AG10803 (cell line): ENCODE results near the gene UBR4.

Experiments
- DNase-seq: peaks from one replicate; pipeline ENCODE4 v3.0.0; 2010; ENCODE audit warnings: low read depth
- H3K4me3 ChIP-seq: 2 replicates; pipeline ENCODE4 v1.5.1; 2011; ENCODE audit warnings: mild to moderate bottlenecking, low read length, control low read depth
- TF ChIP-seq, protein P1 (sequence below): conservative IDR thresholded peaks from 2 replicates; pipeline ENCODE4 v1.5.1; 2011; ENCODE audit warnings: mild to moderate bottlenecking, low read length, control low read depth, inconsistent platforms

Gene UBR4

GRCh38 chr1:19096036-19096833 is 113.8 kb downstream of the UBR4 start:
- TF ChIP-seq, protein P1, sequence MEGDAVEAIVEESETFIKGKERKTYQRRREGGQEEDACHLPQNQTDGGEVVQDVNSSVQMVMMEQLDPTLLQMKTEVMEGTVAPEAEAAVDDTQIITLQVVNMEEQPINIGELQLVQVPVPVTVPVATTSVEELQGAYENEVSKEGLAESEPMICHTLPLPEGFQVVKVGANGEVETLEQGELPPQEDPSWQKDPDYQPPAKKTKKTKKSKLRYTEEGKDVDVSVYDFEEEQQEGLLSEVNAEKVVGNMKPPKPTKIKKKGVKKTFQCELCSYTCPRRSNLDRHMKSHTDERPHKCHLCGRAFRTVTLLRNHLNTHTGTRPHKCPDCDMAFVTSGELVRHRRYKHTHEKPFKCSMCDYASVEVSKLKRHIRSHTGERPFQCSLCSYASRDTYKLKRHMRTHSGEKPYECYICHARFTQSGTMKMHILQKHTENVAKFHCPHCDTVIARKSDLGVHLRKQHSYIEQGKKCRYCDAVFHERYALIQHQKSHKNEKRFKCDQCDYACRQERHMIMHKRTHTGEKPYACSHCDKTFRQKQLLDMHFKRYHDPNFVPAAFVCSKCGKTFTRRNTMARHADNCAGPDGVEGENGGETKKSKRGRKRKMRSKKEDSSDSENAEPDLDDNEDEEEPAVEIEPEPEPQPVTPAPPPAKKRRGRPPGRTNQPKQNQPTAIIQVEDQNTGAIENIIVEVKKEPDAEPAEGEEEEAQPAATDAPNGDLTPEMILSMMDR: peak; percentile 50
- H3K4me3 ChIP-seq: no peak overlapping the region
- peak; percentile 9 for DNase-seq

- no peak overlapping the region for H3K4me3 ChIP-seq
- DNase-seq: no peak
- TF ChIP-seq, protein P1: no peak
Measured at GRCh38 chr1:19091196-19091953, 118.7 kb downstream of the UBR4 start.

- TF ChIP-seq, protein P1: no peak
- no peak for DNase-seq
- no peak overlapping the region for H3K4me3 ChIP-seq
Measured at GRCh38 chr1:19089524-19089923, 120.5 kb downstream of the UBR4 start.

DNA sequence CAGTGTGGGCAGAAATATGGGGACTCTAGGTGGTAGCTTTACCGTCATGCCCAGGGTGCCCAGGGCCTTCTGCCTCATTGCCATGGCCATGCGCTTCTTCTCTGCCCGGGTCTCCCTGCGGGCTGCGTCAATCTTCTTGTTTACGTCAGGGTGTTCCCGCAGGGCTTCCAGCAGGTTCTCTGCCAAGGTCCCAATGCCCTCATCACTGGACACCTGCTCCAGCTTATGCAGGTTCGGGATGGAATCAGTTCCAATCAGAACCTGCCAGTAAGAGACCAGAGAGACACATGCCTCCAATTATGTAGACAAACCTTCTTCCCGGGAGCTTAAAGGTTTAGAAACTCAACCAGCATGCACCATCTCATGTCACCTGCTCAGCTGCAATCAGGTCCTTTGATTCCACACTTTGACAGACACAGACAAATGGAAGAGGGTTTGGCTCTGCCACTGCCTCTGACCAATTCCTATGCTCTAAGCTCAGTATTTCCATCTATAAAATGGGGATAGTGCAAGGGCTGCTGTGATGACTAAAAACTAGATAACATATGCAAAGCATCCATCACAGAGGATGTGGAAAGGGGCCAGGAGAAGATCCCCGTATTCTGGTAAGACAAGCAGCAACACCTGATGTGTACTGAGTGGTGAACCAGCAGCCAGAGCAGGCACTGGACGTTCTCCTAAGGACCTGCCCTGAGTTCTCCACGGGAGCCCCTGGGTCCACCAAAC is 121.2 kb downstream of the UBR4 start:
- TF ChIP-seq, protein P1: no peak
- DNase-seq: no peak
- H3K4me3 ChIP-seq: no peak overlapping the region

DNA sequence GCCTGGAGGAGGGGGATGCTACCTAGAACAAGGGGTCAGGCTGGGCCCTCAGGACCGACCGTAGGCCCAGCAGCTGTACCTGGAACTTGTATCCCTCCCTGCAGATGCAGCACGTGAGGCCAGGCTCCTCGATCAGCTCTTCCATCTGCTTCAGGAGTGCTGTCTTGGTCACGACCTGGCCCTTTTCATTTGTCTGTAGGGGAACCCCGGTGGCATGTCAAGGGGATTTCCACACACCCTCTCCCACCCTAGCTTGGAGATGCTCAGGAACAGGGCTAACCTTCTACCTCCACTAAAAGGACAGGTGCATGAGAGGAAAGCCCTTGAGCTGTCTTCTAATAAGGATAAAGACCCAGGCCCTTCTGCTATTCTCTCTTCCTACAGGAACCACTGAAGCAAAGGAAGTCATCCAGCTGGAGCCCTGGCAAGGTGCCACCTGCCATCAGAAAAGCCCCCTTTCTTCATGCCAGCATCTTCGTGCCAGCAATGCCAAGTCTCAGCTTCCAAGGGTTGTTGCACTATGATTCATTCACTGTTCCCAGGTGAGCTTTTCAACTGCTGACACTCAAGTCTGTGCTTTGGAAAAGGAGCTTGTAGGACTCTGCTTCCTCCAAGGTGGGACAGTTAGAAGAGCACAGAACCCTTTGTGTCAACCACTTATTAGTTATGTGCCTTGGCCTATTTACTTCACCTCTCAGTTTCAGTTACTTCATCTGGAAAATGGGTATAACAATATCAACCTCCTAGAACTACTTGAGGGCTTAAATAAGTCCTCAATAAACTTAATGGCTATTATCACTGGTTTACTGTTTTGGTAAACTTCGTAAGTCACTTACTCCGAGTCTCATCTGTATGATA is 122.1 kb downstream of the UBR4 start:
- TF ChIP-seq, protein P1: no peak
- no peak overlapping the region for H3K4me3 ChIP-seq
- no peak for DNase-seq

GRCh38 chr1:19087017-19087736 is 122.9 kb downstream of the UBR4 start:
- no peak for DNase-seq
- H3K4me3 ChIP-seq: no peak overlapping the region
- TF ChIP-seq, protein P1: no peak
